ENCODE results near the gene ELK4. TPM values are rescaled to one million over a fixed set of nuclear protein-coding genes. Genes with fewer than 3 reads are reported as not detected.

Gene ELK4
- total RNA-seq, 1 experiment from 2014 or later = 31.2 TPM

DNA sequence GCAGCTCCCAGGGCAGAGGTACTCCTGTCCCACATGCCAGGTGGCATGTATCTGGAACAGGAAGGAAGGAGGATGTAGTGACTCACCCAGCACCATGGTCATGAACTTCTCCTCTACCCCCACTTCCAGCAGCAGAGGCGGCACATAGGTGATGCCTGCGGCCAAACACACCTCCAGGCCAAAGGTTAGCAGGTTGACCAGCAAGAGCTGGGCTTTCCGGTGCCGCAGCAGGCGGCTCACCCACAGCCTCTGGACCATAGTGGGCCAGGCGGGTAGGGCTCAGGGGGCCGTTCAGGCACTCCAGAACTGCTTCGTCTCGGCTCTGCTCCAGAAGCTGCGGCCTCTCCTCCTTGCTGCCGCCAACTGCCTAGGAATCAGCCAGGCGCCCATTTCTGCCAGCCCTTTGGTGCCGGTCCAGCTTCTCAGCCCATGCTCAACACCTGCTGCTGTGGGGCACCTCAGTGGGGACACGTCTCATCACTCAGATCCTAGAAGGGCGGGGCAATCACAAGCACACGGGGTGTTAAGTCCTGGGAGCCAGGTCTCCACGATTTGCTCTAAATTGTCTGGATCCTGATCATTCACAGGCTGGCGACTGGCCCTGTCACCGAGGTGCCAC, 32.7 kb upstream of the ELK4 start:
- no peak overlapping the region for H3K4me2 ChIP-seq (ENCODE audit: insufficient read depth, insufficient read length, low read length)
- H3K36me3 Mint-ChIP-seq (ENCODE audit: insufficient read depth in 1 of 3, low read depth in 3 of 3) = peaks cover 4 to 36% (median 28%) of the 10 kb centered on the region in 3 experiments; a peak in 6 of 7 replicates
- H3K27me3 Mint-ChIP-seq (ENCODE audit: low read depth) = no peaks in the 10 kb centered on the region
- H3K4me1 Mint-ChIP-seq = peaks cover 63 to 71% of the 10 kb centered on the region in 2 experiments
- H2BK120ac ChIP-seq (ENCODE audit: low read depth, low read length, poor library complexity, severe bottlenecking) = no peak overlapping the region
- no peak overlapping the region for H3K27ac ChIP-seq (ENCODE audit: insufficient read length, low read depth, low read length)
- no CpG with 5 or more reads among the region's 19 CpGs for WGBS (ENCODE audit: extremely low coverage, insufficient read length, low lambda C conversion rate)
- H3K27ac Mint-ChIP-seq = peak overlapping the region in 1 of 3 experiments; percentile 68; a peak in 2 of 7 replicates
- no peak overlapping the region for H2BK5ac ChIP-seq (ENCODE audit: insufficient read length, low read length)
- H4K5ac ChIP-seq (ENCODE audit: insufficient read length, low read depth, low read length) = no peak overlapping the region
- no peak overlapping the region for H3K23ac ChIP-seq (ENCODE audit: insufficient read length, low read depth, low read length)
- no peak overlapping the region for H3K9ac ChIP-seq (ENCODE audit: extremely low read depth, insufficient read length, low read length)
- DNase-seq = no peak
- no peaks in the 10 kb centered on the region for H3K23me2 ChIP-seq (ENCODE audit: insufficient read length, low read depth, low read length, poor library complexity, severe bottlenecking)
- no peak overlapping the region for H2AK5ac ChIP-seq (ENCODE audit: insufficient read length, low read length)
- H3K79me1 ChIP-seq (ENCODE audit: insufficient read depth, low read depth, low read length, poor library complexity, severe bottlenecking) = no peaks in the 10 kb centered on the region
- H3K27me3 ChIP-seq (ENCODE audit: insufficient read depth, low read length) = no peaks in the 10 kb centered on the region
- H2AFZ ChIP-seq (ENCODE audit: low read length) = no peak overlapping the region
- H3K4me3 Mint-ChIP-seq = no peak overlapping the region; a peak in 1 of 5 replicates
- H3K18ac ChIP-seq (ENCODE audit: insufficient read length, low read depth, low read length) = no peak overlapping the region
- peaks cover 5% of the 10 kb centered on the region; the same call in 1 of the 2 replicates for H3K4me1 ChIP-seq (ENCODE audit: insufficient read depth, low read length)
- H4K8ac ChIP-seq (replicated peaks; ENCODE audit: insufficient read length, low read depth, low read length) = no peak overlapping the region
- H2BK20ac ChIP-seq (ENCODE audit: low read depth, low read length, poor library complexity, severe bottlenecking) = no peak overlapping the region
- no peak overlapping the region for H2BK15ac ChIP-seq (ENCODE audit: low read depth, low read length)
- H3K4ac ChIP-seq (ENCODE audit: low read depth, low read length) = no peak overlapping the region
- no peak overlapping the region for H2BK12ac ChIP-seq (ENCODE audit: insufficient read length, low read depth, low read length)
- H3T11ph ChIP-seq (ENCODE audit: low read length) = no peak overlapping the region
- H3K9me3 Mint-ChIP-seq = no peaks in the 10 kb centered on the region
- TF ChIP-seq, protein P1, sequence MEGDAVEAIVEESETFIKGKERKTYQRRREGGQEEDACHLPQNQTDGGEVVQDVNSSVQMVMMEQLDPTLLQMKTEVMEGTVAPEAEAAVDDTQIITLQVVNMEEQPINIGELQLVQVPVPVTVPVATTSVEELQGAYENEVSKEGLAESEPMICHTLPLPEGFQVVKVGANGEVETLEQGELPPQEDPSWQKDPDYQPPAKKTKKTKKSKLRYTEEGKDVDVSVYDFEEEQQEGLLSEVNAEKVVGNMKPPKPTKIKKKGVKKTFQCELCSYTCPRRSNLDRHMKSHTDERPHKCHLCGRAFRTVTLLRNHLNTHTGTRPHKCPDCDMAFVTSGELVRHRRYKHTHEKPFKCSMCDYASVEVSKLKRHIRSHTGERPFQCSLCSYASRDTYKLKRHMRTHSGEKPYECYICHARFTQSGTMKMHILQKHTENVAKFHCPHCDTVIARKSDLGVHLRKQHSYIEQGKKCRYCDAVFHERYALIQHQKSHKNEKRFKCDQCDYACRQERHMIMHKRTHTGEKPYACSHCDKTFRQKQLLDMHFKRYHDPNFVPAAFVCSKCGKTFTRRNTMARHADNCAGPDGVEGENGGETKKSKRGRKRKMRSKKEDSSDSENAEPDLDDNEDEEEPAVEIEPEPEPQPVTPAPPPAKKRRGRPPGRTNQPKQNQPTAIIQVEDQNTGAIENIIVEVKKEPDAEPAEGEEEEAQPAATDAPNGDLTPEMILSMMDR (conservative IDR thresholded peaks at IDR 0.05) = no peak
- no peaks in the 10 kb centered on the region for H3K9me3 ChIP-seq (ENCODE audit: control insufficient read depth, low read depth, low read length)
- H3K56ac ChIP-seq (ENCODE audit: insufficient read length, low read depth, low read length) = no peak overlapping the region
- peaks cover 2% of the 10 kb centered on the region; the same call in 1 of the 2 replicates for H3K79me2 ChIP-seq (ENCODE audit: insufficient read depth, low read length)
- H4K20me1 ChIP-seq (ENCODE audit: control insufficient read depth, insufficient read depth, insufficient read length) = no peaks in the 10 kb centered on the region
- no peak overlapping the region; the same call in 1 of the 2 replicates for H3K14ac ChIP-seq (ENCODE audit: insufficient read depth, low read length)
- no peak overlapping the region for H4K91ac ChIP-seq (ENCODE audit: insufficient read length, low read depth, low read length)
